ENCODE measurements around the gene CEP83. TPM values are rescaled to one million over a fixed set of nuclear protein-coding genes. Genes with fewer than 3 reads are reported as not detected.
A peak's percentile ranks its signal among the peaks of the same experiment; 100 is the strongest.

CEP83 gene
- total and polyA plus RNA-seq, 10 donors: 6.8 to 29.0 (median 14.0) TPM

DNA sequence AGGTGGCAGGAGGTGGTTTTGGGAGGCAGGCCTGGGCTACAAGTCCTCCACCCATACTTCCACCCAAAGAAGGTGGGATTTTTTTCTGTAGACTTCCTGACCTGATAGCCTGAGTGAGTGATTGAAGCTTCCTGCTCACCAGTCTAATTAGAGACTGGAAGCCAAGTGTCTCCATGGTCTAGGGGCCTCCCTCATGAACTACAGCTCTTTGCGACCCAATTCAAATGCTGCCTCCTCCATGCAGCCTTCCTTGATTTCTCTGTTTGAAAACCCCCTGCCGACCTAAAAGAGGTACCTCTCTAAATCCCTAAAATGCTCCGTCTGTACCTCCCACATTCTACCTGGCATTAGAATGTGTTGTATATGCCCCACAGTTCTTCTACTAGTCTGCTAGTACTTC lies 186.4 kb downstream of the CEP83 start:
- Histone ChIP-seq H3K4me1 (peaks cover 0 to 42% (median 14%) of the 10 kb centered on the region in 6 donors), H3K27me3 (replicated peaks in 1 of 7) (no peaks in the 10 kb centered on the region), H3K9me3 (no peaks in the 10 kb centered on the region), H3K4me3 (no peak overlapping the region), H3K27ac (no peak overlapping the region), H3K36me3 (peaks cover 0 to 88% (median 6%) of the 10 kb centered on the region in 6 donors)
- intact Hi-C loops (cut with DNase I; ENCODE audit: low total_unique reads): no loop called here
- TF ChIP-seq POLR2A (IDR thresholded peaks at IDR 0.05): no peak
- TF ChIP-seq POLR2AphosphoS5 (IDR thresholded peaks at IDR 0.05): no peak
- TF ChIP-seq, protein P1, sequence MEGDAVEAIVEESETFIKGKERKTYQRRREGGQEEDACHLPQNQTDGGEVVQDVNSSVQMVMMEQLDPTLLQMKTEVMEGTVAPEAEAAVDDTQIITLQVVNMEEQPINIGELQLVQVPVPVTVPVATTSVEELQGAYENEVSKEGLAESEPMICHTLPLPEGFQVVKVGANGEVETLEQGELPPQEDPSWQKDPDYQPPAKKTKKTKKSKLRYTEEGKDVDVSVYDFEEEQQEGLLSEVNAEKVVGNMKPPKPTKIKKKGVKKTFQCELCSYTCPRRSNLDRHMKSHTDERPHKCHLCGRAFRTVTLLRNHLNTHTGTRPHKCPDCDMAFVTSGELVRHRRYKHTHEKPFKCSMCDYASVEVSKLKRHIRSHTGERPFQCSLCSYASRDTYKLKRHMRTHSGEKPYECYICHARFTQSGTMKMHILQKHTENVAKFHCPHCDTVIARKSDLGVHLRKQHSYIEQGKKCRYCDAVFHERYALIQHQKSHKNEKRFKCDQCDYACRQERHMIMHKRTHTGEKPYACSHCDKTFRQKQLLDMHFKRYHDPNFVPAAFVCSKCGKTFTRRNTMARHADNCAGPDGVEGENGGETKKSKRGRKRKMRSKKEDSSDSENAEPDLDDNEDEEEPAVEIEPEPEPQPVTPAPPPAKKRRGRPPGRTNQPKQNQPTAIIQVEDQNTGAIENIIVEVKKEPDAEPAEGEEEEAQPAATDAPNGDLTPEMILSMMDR (IDR thresholded peaks at IDR 0.05 in 8 of 11, conservative IDR thresholded peaks at IDR 0.05 in 3 of 11): no peak
- DNase-seq: no peak
- 94 to 97% (median 96%) methylated on average over 3 of the region's 3 CpGs for WGBS, 5 donors

- H3K4me3 ChIP-seq: no peak overlapping the region
- H3K4me1 ChIP-seq: peaks cover 0 to 45% (median 24%) of the 10 kb centered on the region in 6 donors
- peak overlapping the region in 1 of 8 donors; percentile 41 for H3K27ac ChIP-seq
- intact Hi-C loops (cut with DNase I; ENCODE audit: low total_unique reads): no loop called here
- no peaks in the 10 kb centered on the region for H3K9me3 ChIP-seq
- peaks cover 0 to 88% (median 6%) of the 10 kb centered on the region in 6 donors for H3K36me3 ChIP-seq
- WGBS, 5 donors: 80 to 89% (median 84%) methylated on average over 5 of the region's 5 CpGs
- H3K27me3 ChIP-seq (replicated peaks in 1 of 7): no peaks in the 10 kb centered on the region
- DNase-seq: no peak
- TF ChIP-seq, protein P1 (IDR thresholded peaks at IDR 0.05 in 8 of 11, conservative IDR thresholded peaks at IDR 0.05 in 3 of 11): no peak
- no peak for TF ChIP-seq POLR2AphosphoS5 (IDR thresholded peaks at IDR 0.05)
These were observed 187.4 kb downstream of the CEP83 start for GRCh38 chr12:94272280-94272679.

DNA sequence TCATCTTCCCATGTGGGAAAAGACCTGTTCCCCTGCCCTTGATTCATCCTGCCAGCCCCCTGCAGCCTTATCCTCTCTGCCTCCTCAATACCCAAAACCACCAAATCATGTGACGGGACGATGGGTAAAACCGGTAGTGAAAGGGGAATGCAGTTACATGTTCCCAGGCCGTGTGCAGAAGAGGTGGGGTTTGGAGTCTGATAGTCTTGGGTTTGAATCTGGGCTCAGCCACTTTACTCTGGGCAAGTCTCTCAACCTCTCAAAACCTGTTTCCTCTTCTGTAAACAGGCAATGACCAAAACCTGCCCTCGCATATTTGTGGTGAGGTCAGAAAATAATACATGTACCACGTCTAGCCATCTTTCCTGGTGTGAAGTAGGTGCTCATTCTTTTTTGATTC lies 188.3 kb downstream of the CEP83 start:
- TF ChIP-seq POLR2A (IDR thresholded peaks at IDR 0.05) (no peak), POLR2AphosphoS5 (IDR thresholded peaks at IDR 0.05) (no peak)
- TF ChIP-seq, protein P1 (IDR thresholded peaks at IDR 0.05 in 8 of 11, conservative IDR thresholded peaks at IDR 0.05 in 3 of 11): no peak
- no peaks in the 10 kb centered on the region for H3K27me3 ChIP-seq (replicated peaks in 1 of 7)
- WGBS, 5 donors: 34 to 53% (median 48%) methylated on average over 6 of the region's 6 CpGs
- H3K4me1 ChIP-seq: peaks cover 0 to 52% (median 33%) of the 10 kb centered on the region in 6 donors
- H3K9me3 ChIP-seq: no peaks in the 10 kb centered on the region
- H3K36me3 ChIP-seq: peaks cover 0 to 83% (median 6%) of the 10 kb centered on the region in 6 donors
- intact Hi-C loops (cut with DNase I; ENCODE audit: low total_unique reads): no loop called here
- H3K27ac ChIP-seq: peak overlapping the region in 6 of 8 donors; percentile 14 to 41 (median 38)
- H3K4me3 ChIP-seq: no peak overlapping the region
- no peak for DNase-seq

DNA sequence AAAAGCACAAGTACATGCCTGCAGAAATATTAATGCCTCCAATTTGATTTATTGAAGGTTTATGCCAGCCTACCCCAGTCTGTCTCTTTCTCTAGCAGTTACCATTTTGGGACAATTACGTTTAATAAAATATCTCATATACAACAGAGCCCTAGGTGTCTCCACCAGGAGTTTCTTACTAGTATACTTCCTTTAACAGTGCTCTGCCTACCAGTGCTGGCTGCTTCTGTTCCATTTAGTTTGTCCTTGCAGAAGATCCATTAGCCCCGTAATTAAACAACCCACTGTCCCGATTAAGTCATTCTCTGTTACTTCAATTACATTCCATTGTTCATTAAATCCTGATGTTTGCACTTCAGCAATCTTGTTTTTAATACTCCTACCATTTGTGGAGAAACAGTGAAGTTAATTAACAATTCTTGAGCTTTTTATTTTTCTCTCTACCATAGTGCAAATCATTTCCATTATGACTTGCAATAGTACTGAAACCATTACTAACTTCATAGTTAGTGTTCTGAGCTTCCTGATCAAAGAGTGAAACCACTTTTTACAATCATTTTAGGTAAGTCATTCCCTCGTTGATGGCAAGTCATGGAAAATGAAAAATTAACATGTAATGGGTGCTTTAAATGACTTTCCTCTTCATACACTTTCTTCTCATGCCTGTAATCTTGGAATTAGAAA lies 190.2 kb downstream of the CEP83 start:
- Histone ChIP-seq H3K27me3 (replicated peaks in 1 of 7) (no peaks in the 10 kb centered on the region), H3K4me3 (no peak overlapping the region), H3K4me1 (peaks cover 0 to 70% (median 40%) of the 10 kb centered on the region in 6 donors), H3K27ac (no peak overlapping the region), H3K9me3 (no peaks in the 10 kb centered on the region), H3K36me3 (peaks cover 0 to 86% (median 7%) of the 10 kb centered on the region in 6 donors)
- DNase-seq: no peak
- intact Hi-C loops (cut with DNase I; ENCODE audit: low total_unique reads): no loop called here
- TF ChIP-seq POLR2A (IDR thresholded peaks at IDR 0.05) (no peak), POLR2AphosphoS5 (IDR thresholded peaks at IDR 0.05) (no peak)
- TF ChIP-seq, protein P1 (IDR thresholded peaks at IDR 0.05 in 8 of 11, conservative IDR thresholded peaks at IDR 0.05 in 3 of 11): no peak
- 75 to 87% (median 78%) methylated on average over 4 of the region's 4 CpGs for WGBS, 5 donors

All from spleen (tissue), 11 donors.